Measurements from ENCODE around the gene SUFU. TPM values are rescaled to one million over a fixed set of nuclear protein-coding genes. Genes with fewer than 3 reads are reported as not detected.
A peak's percentile ranks its signal among the peaks of the same experiment; 100 is the strongest.

The SUFU gene
- total RNA-seq, 4 donors from 2014 or later, result 5.0 to 8.9 (median 6.8) TPM

DNA sequence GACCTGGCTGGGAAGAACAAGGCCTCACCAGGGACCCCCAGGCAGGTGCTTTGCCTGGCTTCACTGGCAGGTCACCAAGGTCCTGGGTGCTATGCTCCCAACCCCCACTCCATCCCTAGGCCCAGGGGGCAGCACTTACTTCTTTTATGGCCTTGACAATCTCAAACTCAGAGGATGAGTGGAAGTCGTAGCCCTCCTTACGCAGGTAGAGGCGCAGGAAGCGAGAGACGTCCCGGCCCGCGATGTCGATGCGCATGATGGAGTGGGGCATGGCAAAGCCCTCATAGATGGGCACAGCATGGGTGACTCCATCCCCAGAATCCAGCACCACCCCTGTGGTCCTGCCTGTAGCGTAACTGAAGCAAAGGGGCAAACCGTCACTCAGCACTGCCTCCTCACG, 19.8 kb upstream of the SUFU start:
- Histone ChIP-seq H3K27me3 (no peaks in the 10 kb centered on the region), H3K27ac (no peak overlapping the region), H3K9me3 (no peaks in the 10 kb centered on the region), H3K4me3 (no peak overlapping the region), H3K4me1 (no peaks in the 10 kb centered on the region), H3K36me3 (peaks cover 58 to 99% (median 93%) of the 10 kb centered on the region in 3 donors)
- no peak for TF ChIP-seq POLR2A (IDR thresholded peaks at IDR 0.05)
- TF ChIP-seq, protein P1, sequence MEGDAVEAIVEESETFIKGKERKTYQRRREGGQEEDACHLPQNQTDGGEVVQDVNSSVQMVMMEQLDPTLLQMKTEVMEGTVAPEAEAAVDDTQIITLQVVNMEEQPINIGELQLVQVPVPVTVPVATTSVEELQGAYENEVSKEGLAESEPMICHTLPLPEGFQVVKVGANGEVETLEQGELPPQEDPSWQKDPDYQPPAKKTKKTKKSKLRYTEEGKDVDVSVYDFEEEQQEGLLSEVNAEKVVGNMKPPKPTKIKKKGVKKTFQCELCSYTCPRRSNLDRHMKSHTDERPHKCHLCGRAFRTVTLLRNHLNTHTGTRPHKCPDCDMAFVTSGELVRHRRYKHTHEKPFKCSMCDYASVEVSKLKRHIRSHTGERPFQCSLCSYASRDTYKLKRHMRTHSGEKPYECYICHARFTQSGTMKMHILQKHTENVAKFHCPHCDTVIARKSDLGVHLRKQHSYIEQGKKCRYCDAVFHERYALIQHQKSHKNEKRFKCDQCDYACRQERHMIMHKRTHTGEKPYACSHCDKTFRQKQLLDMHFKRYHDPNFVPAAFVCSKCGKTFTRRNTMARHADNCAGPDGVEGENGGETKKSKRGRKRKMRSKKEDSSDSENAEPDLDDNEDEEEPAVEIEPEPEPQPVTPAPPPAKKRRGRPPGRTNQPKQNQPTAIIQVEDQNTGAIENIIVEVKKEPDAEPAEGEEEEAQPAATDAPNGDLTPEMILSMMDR (IDR thresholded peaks at IDR 0.05), result no peak
- intact Hi-C loops (cut with DNase I), result no loop called here
- WGBS, 2 donors, result 91 to 93% methylated on average over 10 to 12 of the region's 13 CpGs
- DNase-seq, result no peak

DNA sequence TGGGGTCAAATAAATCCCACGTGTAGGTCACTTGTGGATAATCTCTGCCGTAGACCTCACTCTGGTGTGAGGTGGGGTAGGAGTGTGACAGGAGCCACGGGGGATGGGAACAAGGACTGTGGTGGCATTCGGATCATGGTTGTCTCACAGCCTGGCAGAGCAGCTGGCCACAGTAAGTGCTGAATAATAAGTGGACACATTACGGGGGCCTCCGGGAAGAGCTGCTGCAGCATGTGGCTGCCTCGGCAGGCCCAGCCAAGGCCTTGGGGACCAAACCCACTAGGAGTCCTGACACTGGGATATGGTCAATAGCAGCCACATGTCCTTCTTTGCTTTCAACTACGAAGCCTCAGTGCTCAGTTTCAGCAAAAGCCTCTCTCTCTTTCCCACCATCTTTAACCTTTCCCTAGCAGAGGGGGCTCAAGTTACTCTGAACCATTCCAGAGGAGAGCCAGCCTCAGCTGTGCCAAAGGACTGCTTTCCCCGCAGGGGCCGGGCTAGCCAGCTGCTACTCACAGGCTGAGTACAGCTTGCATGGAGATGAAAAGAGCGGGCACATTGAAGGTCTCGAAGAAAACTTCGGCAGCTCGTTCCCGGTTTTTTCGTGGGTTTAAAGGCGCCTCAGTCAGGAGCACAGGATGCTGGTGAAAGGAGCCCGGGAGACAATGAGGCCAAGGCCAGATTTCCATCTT, 18.5 kb upstream of the SUFU start:
- H3K9me3 ChIP-seq, result no peaks in the 10 kb centered on the region
- H3K36me3 ChIP-seq, result peaks cover 62 to 100% (median 82%) of the 10 kb centered on the region in 3 donors
- no peaks in the 10 kb centered on the region for H3K4me1 ChIP-seq
- intact Hi-C loops (cut with DNase I), result no loop called here
- H3K27me3 ChIP-seq, result no peaks in the 10 kb centered on the region
- peak overlapping the region in 1 of 4 donors; percentile 9 for H3K27ac ChIP-seq
- 89 to 92% methylated on average over 5 to 12 of the region's 18 CpGs for WGBS, 2 donors
- no peak for DNase-seq
- TF ChIP-seq, protein P1 (IDR thresholded peaks at IDR 0.05), result no peak
- TF ChIP-seq POLR2A (IDR thresholded peaks at IDR 0.05), result no peak
- H3K4me3 ChIP-seq, result no peak overlapping the region

DNA sequence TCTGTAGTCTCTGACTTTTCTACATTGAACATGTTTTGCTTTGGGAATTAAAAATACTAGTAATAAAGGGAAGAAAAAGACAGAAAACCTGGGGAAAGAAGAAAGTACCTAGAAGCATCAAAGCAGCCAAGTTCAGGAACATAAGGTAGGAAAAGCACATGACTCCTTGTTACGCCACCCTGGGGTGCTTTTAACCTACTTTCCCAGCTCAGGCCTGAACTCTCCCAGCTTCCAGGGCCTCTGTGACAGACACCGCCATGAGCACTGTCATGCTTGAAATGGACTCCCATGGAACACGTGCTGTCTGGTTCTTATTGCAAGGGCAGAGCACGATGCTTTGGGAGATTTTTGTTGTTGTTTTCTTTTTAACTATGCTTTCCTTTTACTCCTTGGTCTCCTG, 12.6 kb upstream of the SUFU start:
- Histone ChIP-seq H3K27me3 (no peaks in the 10 kb centered on the region), H3K4me1 (peaks cover 22 to 34% (median 29%) of the 10 kb centered on the region in 3 donors), H3K9me3 (no peaks in the 10 kb centered on the region), H3K36me3 (peaks cover 20 to 65% (median 24%) of the 10 kb centered on the region in 3 donors), H3K4me3 (no peak overlapping the region), H3K27ac (no peak overlapping the region)
- no peak for DNase-seq
- no peak for TF ChIP-seq POLR2A (IDR thresholded peaks at IDR 0.05)
- TF ChIP-seq, protein P1 (IDR thresholded peaks at IDR 0.05), result no peak
- WGBS, 2 donors, result 72 to 88% methylated on average over 4 of the region's 4 CpGs
- intact Hi-C loops (cut with DNase I), result no loop called here

DNA sequence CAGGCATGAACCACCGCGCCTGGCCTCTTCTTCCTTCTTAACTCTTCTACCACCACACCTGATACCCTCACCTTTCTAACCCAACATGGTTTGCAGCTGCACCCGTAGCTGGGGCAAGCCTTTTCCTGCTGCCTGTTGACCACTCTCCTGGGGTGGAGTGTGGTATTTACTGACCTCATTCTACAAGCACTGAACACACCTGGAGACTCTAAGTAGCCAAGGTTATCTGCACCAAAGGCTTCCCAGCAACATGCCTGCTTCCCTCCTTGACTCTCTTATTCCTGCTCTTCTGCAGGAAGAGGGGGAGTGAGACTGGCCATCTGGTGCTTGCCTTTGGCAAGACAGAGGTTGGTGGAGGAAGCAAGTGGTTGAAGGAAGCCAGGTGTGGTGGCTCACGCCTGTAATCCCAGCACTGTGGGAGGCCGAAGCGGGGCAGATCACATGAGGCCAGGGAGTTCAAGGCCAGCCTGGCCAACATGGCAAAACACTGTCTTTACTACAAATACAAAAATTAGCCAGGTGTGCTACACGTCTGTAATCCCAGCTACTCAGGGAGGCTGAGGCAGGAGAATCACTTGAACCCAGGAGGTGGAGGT, 11.3 kb upstream of the SUFU start:
- DNase-seq, result no peak
- peak overlapping the region; percentile 72 to 82 (median 78) for H3K27ac ChIP-seq
- 78 to 81% methylated on average over 4 to 6 of the region's 7 CpGs for WGBS, 2 donors

DNA sequence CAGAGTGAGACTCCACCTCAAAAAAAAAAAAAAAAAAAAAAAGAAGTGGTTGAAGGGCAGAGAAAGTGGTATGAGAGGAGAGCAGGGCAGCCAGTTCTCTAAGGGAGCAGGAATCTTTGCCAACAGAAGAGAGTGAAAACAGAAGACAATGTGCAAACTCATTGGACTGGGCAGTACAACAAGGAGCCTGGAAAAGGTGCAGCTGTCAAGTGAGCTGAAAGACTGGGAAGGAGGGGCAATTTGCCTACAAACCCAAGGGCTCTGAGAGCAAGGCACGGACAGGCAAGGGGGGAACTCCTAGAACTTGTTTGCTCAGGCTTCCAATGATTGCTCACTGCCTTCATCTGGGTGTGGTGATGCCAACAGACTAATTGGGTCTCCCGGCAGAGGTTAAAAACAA, 10.8 kb upstream of the SUFU start:
- no peaks in the 10 kb centered on the region for H3K27me3 ChIP-seq
- WGBS, 2 donors, result 18 to 19% methylated on average over 2 of the region's 2 CpGs
- H3K4me3 ChIP-seq, result peak overlapping the region in 1 of 4 donors; percentile 8
- intact Hi-C loops (cut with DNase I), result no loop called here
- H3K27ac ChIP-seq, result peak overlapping the region; percentile 72 to 82 (median 78)
- DNase-seq, result no peak
- TF ChIP-seq POLR2A (IDR thresholded peaks at IDR 0.05), result no peak
- TF ChIP-seq, protein P1 (IDR thresholded peaks at IDR 0.05), result no peak
- H3K9me3 ChIP-seq, result no peaks in the 10 kb centered on the region
- peaks cover 9 to 50% (median 12%) of the 10 kb centered on the region in 3 donors for H3K36me3 ChIP-seq
- peaks cover 22 to 44% (median 31%) of the 10 kb centered on the region in 3 donors for H3K4me1 ChIP-seq

More for the DNA sequence above, 11.3 kb upstream of the SUFU start:
- intact Hi-C loops (cut with DNase I), result no loop called here
- H3K27me3 ChIP-seq, result no peaks in the 10 kb centered on the region
- H3K36me3 ChIP-seq, result peaks cover 12 to 56% (median 14%) of the 10 kb centered on the region in 3 donors
- H3K9me3 ChIP-seq, result no peaks in the 10 kb centered on the region
- TF ChIP-seq POLR2A (IDR thresholded peaks at IDR 0.05), result no peak
- TF ChIP-seq, protein P1 (IDR thresholded peaks at IDR 0.05), result no peak
- no peak overlapping the region for H3K4me3 ChIP-seq
- H3K4me1 ChIP-seq, result peaks cover 22 to 39% (median 29%) of the 10 kb centered on the region in 3 donors

Measured in esophagus squamous epithelium (tissue), 5 donors.